Endodermal cell (in vitro differentiated cells): Measurements from ENCODE around the gene YTHDF2. TPM values are rescaled to one million over a fixed set of nuclear protein-coding genes. Genes with fewer than 3 reads are reported as not detected.

ENCODE experiments used
- DNase-seq: peaks from one replicate; pipeline ENCODE4 v3.0.0-alpha.2; 2017
- H3K27ac ChIP-seq: 2 replicates; pipeline ENCODE4 v1.5.1; 2013; ENCODE audit warnings: mild to moderate bottlenecking, low read depth, low read length, moderate library complexity
- H3K27me3 ChIP-seq: 2 replicates; pipeline ENCODE4 v1.6.1; 2013; ENCODE audit warnings: mild to moderate bottlenecking, low read length, moderate library complexity; ENCODE audit not compliant: insufficient read depth, control insufficient read depth, poor library complexity, severe bottlenecking
- H3K36me3 ChIP-seq: 2 replicates; pipeline ENCODE4 v1.7.0; 2013; ENCODE audit warnings: mild to moderate bottlenecking, low read length, moderate library complexity; ENCODE audit not compliant: control insufficient read depth, insufficient read depth
- H3K4me1 ChIP-seq: one replicate; pipeline ENCODE4 v1.7.0; 2013; ENCODE audit warnings: low read length; ENCODE audit not compliant: control insufficient read depth, insufficient read depth
- H3K4me3 ChIP-seq: 2 replicates; pipeline ENCODE4 v1.5.1; 2013; ENCODE audit warnings: mild to moderate bottlenecking, low read length, moderate library complexity
- H3K9ac ChIP-seq: 2 replicates; pipeline ENCODE4 v1.6.1; 2013; ENCODE audit warnings: mild to moderate bottlenecking, low read length, moderate library complexity; ENCODE audit not compliant: poor library complexity, severe bottlenecking; ENCODE audit errors: extremely low read depth
- H3K9me3 ChIP-seq: 2 replicates; pipeline ENCODE4 v1.6.1; 2013; ENCODE audit warnings: mild to moderate bottlenecking, low read length, moderate library complexity; ENCODE audit not compliant: control insufficient read depth
- H3K27ac Mint-ChIP-seq: 2 replicates; pipeline ENCODE4 v1.8.0; 2020; ENCODE audit warnings: mixed read lengths
- H3K27me3 Mint-ChIP-seq: 2 replicates; pipeline ENCODE4 v1.8.0; 2021; ENCODE audit warnings: mild to moderate bottlenecking, mixed read lengths; ENCODE audit not compliant: insufficient read depth
- H3K36me3 Mint-ChIP-seq: 2 replicates; pipeline ENCODE4 v1.8.0; 2020; ENCODE audit warnings: low read depth, mixed read lengths
- H3K4me1 Mint-ChIP-seq: 2 replicates; pipeline ENCODE4 v1.8.0; 2020; ENCODE audit warnings: mixed read lengths
- H3K4me3 Mint-ChIP-seq: 2 replicates; pipeline ENCODE4 v1.8.0; 2020; ENCODE audit warnings: mild to moderate bottlenecking, moderate library complexity, mixed read lengths
- H3K9me3 Mint-ChIP-seq: 2 replicates; pipeline ENCODE4 v1.8.0; 2020; ENCODE audit warnings: mild to moderate bottlenecking, mixed read lengths
- CTCF ChIP-seq: fragments of 200-600 bp; sonication (generic); conservative IDR thresholded peaks from 2 replicates; pipeline ENCODE4 v1.5.0; 2021; ENCODE audit warnings: antibody characterized with exemption, mild to moderate bottlenecking
- WGBS, 2 experiments: methylation state at CpG; one replicate each; pipeline versions ENCODE4 v1.1.5 to v1.1.7; 2013; ENCODE audit warnings: missing lambda C conversion rate in 2 of 2, mixed read lengths in 1 of 2; ENCODE audit not compliant: insufficient coverage in 1 of 2, insufficient read length in 1 of 2; 5-methylcytosine and 5-hydroxymethylcytosine counted together
- total RNA-seq, 2 donors: library from RNA; stranded (reverse); fragmentation: NEBNext Ultra II Directional in 1 of 2; extraction: Animal tissue kit (Norgen Biotek cat#: 25700) in 1 of 2; gene quantifications; 2 replicates in 1 of 2; 3 replicates in 1 of 2; pipeline ENCODE4 v1.2.1, GENCODE V29; 2021

Gene YTHDF2
- total RNA-seq, 2 donors from 2014 or later, result 113 to 116 TPM

GRCh38 chr1:28811766-28812668 lies 75.3 kb downstream of the YTHDF2 start, which contains the start of gene OPRD1:
Gene OPRD1, plus strand, starts transcription at chr1:28812170. Its CDS starts 214 bp downstream, at chr1:28812384.
- WGBS, 2 experiments, result 9 to 16% methylated on average over 14 to 108 of the region's 108 CpGs
- H3K4me3 ChIP-seq, result no peak within 1 kb of the TSS
- Mint-ChIP-seq H3K9me3 (no peaks in the 10 kb centered on the region), H3K27ac (no peak within 1 kb of the TSS), H3K4me3 (peak within 1 kb of the TSS; percentile 42), H3K36me3 (no peaks in the 10 kb centered on the region), H3K27me3 (peaks cover 52% of the 10 kb centered on the region), H3K4me1 (peaks cover 6% of the 10 kb centered on the region)
- H3K27me3 ChIP-seq, result peaks cover 54% of the 10 kb centered on the region
- peaks cover 7% of the 10 kb centered on the region for H3K9me3 ChIP-seq
- H3K36me3 ChIP-seq, result no peaks in the 10 kb centered on the region
- peak; percentile 80 for DNase-seq
- H3K4me1 ChIP-seq, result no peaks in the 10 kb centered on the region
- H3K27ac ChIP-seq, result no peak within 1 kb of the TSS
- H3K9ac ChIP-seq, result no peak within 1 kb of the TSS
- no peak for TF ChIP-seq CTCF

GRCh38 chr1:28812669-28813468 lies 76.1 kb downstream of the YTHDF2 start:
- DNase-seq, result no peak
- peaks cover 7% of the 10 kb centered on the region for H3K9me3 ChIP-seq
- H3K9me3 Mint-ChIP-seq, result no peaks in the 10 kb centered on the region

More at GRCh38 chr1:28812669-28813468, 76.1 kb downstream of the YTHDF2 start:
- Mint-ChIP-seq H3K36me3 (no peaks in the 10 kb centered on the region), H3K4me3 (peak overlapping the region; percentile 42), H3K27me3 (peaks cover 56% of the 10 kb centered on the region), H3K4me1 (peaks cover 6% of the 10 kb centered on the region), H3K27ac (no peak overlapping the region)
- Histone ChIP-seq H3K4me1 (no peaks in the 10 kb centered on the region), H3K27me3 (peaks cover 54% of the 10 kb centered on the region), H3K27ac (peak overlapping the region; percentile 37), H3K9ac (no peak overlapping the region), H3K36me3 (no peaks in the 10 kb centered on the region), H3K4me3 (no peak overlapping the region)
- 80 to 83% methylated on average over 25 to 34 of the region's 34 CpGs for WGBS, 2 experiments
- TF ChIP-seq CTCF, result no peak
